ENCODE measurements around the gene ZNF236.

GRCh38 chr18:76963936-76964335, 141.6 kb downstream of the ZNF236 start:
- TF ChIP-seq, protein P1, sequence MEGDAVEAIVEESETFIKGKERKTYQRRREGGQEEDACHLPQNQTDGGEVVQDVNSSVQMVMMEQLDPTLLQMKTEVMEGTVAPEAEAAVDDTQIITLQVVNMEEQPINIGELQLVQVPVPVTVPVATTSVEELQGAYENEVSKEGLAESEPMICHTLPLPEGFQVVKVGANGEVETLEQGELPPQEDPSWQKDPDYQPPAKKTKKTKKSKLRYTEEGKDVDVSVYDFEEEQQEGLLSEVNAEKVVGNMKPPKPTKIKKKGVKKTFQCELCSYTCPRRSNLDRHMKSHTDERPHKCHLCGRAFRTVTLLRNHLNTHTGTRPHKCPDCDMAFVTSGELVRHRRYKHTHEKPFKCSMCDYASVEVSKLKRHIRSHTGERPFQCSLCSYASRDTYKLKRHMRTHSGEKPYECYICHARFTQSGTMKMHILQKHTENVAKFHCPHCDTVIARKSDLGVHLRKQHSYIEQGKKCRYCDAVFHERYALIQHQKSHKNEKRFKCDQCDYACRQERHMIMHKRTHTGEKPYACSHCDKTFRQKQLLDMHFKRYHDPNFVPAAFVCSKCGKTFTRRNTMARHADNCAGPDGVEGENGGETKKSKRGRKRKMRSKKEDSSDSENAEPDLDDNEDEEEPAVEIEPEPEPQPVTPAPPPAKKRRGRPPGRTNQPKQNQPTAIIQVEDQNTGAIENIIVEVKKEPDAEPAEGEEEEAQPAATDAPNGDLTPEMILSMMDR (IDR thresholded peaks at IDR 0.05; ENCODE audit: control extremely low read depth in 1 of 3, insufficient read depth in 1 of 3, low read depth in 1 of 3, low read length in 3 of 3): no peak
- TF ChIP-seq CBX8 (IDR thresholded peaks at IDR 0.05; ENCODE audit: borderline replicate concordance, low read depth, low read length): no peak
- TF ChIP-seq EZH2 (IDR thresholded peaks at IDR 0.05; ENCODE audit: low read depth, low read length, severe bottlenecking): no peak

Measured in H1 (cell line).